Parathyroid adenoma (tissue), 2 donors: Measurements from ENCODE around the gene PLIN4.

Source experiments
- H2AFZ ChIP-seq: fragments of 300-600 bp; sonication (generic); one replicate; pipeline ENCODE4 v1.7.0; 2017; ENCODE audit warnings: antibody characterized with exemption, mild to moderate bottlenecking
- H3K27ac ChIP-seq: fragments of 300-600 bp; sonication (generic); one replicate; pipeline ENCODE4 v1.7.0; 2017
- H3K27me3 ChIP-seq: fragments of 300-600 bp; sonication (generic); one replicate; pipeline ENCODE4 v1.7.0; 2017; ENCODE audit warnings: low read length; ENCODE audit not compliant: control insufficient read depth, insufficient read depth
- H3K36me3 ChIP-seq: fragments of 300-600 bp; sonication (generic); one replicate; pipeline ENCODE4 v1.7.0; 2017; ENCODE audit warnings: low read length; ENCODE audit not compliant: control insufficient read depth, insufficient read depth
- H3K4me1 ChIP-seq: fragments of 300-600 bp; sonication (generic); one replicate; pipeline ENCODE4 v1.7.0; 2017; ENCODE audit warnings: control low read depth
- H3K4me2 ChIP-seq: fragments of 300-600 bp; sonication (generic); one replicate; pipeline ENCODE4 v1.7.0; 2017; ENCODE audit warnings: low read length
- H3K4me3 ChIP-seq: fragments of 300-600 bp; sonication (generic); one replicate; pipeline ENCODE4 v1.7.0; 2017; ENCODE audit warnings: low read depth, low read length
- H3K79me2 ChIP-seq: fragments of 300-600 bp; sonication (generic); one replicate; pipeline ENCODE4 v1.7.0; 2017; ENCODE audit warnings: control low read depth
- H3K9ac ChIP-seq: fragments of 300-600 bp; sonication (generic); one replicate; pipeline ENCODE4 v1.7.0; 2017; ENCODE audit warnings: mild to moderate bottlenecking
- H3K9me3 ChIP-seq: fragments of 300-600 bp; sonication (generic); one replicate; pipeline ENCODE4 v1.7.0; 2017; ENCODE audit warnings: low read length; ENCODE audit not compliant: control insufficient read depth
- CTCF ChIP-seq: fragments of 300-600 bp; sonication (generic); IDR thresholded peaks from one replicate; pipeline ENCODE4 v1.7.0; 2017; ENCODE audit warnings: antibody characterized with exemption, mild to moderate bottlenecking
- donor health status: primary hyperparathyroidism.

Gene PLIN4

GRCh38 chr19:4488496-4488895 lies 29.8 kb downstream of the PLIN4 start:
- H2AFZ ChIP-seq: no peak overlapping the region
- H3K9ac ChIP-seq: no peak overlapping the region
- H3K9me3 ChIP-seq: no peaks in the 10 kb centered on the region
- H3K36me3 ChIP-seq: no peaks in the 10 kb centered on the region
- no peaks in the 10 kb centered on the region for H3K27me3 ChIP-seq
- no peak overlapping the region for H3K4me3 ChIP-seq
- no peak for TF ChIP-seq CTCF
- H3K4me2 ChIP-seq: no peak overlapping the region
- peaks cover 2% of the 10 kb centered on the region for H3K79me2 ChIP-seq
- H3K4me1 ChIP-seq: no peaks in the 10 kb centered on the region
- H3K27ac ChIP-seq: no peak overlapping the region

- H3K36me3 ChIP-seq: no peaks in the 10 kb centered on the region
- no peak overlapping the region for H3K4me2 ChIP-seq
- H3K9ac ChIP-seq: no peak overlapping the region
- H3K4me1 ChIP-seq: no peaks in the 10 kb centered on the region
- H3K4me3 ChIP-seq: no peak overlapping the region
- no peak overlapping the region for H3K27ac ChIP-seq
- no peaks in the 10 kb centered on the region for H3K27me3 ChIP-seq
- no peak overlapping the region for H2AFZ ChIP-seq
- no peaks in the 10 kb centered on the region for H3K9me3 ChIP-seq
- H3K79me2 ChIP-seq: peaks cover 2% of the 10 kb centered on the region
- TF ChIP-seq CTCF: no peak
Observed at GRCh38 chr19:4487572-4487971, 30.7 kb downstream of the PLIN4 start.

GRCh38 chr19:4483385-4483784 lies 34.9 kb downstream of the PLIN4 start:
- no peak for TF ChIP-seq CTCF
- H3K4me3 ChIP-seq: no peak overlapping the region
- H3K4me1 ChIP-seq: no peaks in the 10 kb centered on the region
- H3K27ac ChIP-seq: no peak overlapping the region
- H2AFZ ChIP-seq: no peak overlapping the region
- no peaks in the 10 kb centered on the region for H3K36me3 ChIP-seq
- no peaks in the 10 kb centered on the region for H3K9me3 ChIP-seq
- no peak overlapping the region for H3K9ac ChIP-seq
- no peaks in the 10 kb centered on the region for H3K27me3 ChIP-seq
- peaks cover under 1% of the 10 kb centered on the region for H3K79me2 ChIP-seq
- no peak overlapping the region for H3K4me2 ChIP-seq

- H3K9me3 ChIP-seq: no peaks in the 10 kb centered on the region
- no peak overlapping the region for H3K4me3 ChIP-seq
- H3K9ac ChIP-seq: no peak overlapping the region
- no peaks in the 10 kb centered on the region for H3K36me3 ChIP-seq
- no peak for TF ChIP-seq CTCF
- no peak overlapping the region for H3K4me2 ChIP-seq
- peaks cover 2% of the 10 kb centered on the region for H3K79me2 ChIP-seq
- no peak overlapping the region for H3K27ac ChIP-seq
- H3K4me1 ChIP-seq: no peaks in the 10 kb centered on the region
- H3K27me3 ChIP-seq: no peaks in the 10 kb centered on the region
- H2AFZ ChIP-seq: no peak overlapping the region
Observed at GRCh38 chr19:4482721-4483364, 35.4 kb downstream of the PLIN4 start.

- Histone ChIP-seq H3K4me2 (no peak overlapping the region), H3K27me3 (no peaks in the 10 kb centered on the region), H3K27ac (no peak overlapping the region), H3K79me2 (peaks cover 17% of the 10 kb centered on the region), H3K9ac (no peak overlapping the region), H2AFZ (no peak overlapping the region), H3K4me1 (no peaks in the 10 kb centered on the region), H3K9me3 (no peaks in the 10 kb centered on the region), H3K36me3 (no peaks in the 10 kb centered on the region), H3K4me3 (no peak overlapping the region)
- TF ChIP-seq CTCF: no peak
Observed at GRCh38 chr19:4477034-4477801, 41.1 kb downstream of the PLIN4 start.
